ENCODE results near the gene CFAP99.

DNA sequence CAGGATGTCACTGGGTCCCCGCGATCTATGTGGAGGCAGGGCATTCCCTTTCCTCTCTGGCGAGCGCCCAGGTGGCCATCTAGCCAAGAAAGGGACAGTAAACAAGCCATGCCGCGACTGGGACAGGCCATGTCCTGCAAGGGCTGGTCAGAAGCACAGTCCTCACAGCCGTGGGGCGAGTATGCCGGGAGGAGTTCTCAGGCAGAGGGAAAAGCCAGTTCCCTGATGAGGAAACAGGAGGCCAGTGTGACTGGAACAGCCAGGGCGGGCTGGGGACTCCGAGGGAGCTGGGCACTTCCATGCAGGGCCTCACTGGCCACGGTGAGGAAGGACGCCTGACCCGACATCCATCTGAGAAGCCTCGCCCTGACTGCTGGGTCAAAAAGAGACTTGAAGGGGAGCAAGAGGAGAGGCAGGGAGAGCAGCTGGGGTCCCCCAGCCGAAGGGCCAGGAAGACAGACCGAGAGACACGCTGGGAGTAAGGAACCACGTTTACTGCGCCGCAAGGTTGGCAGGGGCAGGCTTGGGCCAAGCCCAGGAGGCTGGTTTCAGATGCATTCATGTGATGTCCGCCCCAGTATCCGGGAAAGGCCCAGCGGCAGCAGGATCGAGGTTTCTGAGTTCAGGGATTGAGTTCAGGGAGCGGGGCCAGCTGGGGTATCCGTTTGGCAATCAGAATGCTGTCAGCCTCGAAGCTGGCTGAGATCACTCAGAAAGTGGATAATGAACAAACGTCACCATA is 15.0 kb downstream of the CFAP99 start:
- TF ChIP-seq EZH2phosphoT487 (IDR thresholded peaks at IDR 0.05; ENCODE audit: borderline replicate concordance) = no peak
- TF ChIP-seq CTCF (conservative IDR thresholded peaks at IDR 0.05; ENCODE audit: low read length) = no peak
